Small intestine (tissue), 7 donors: ENCODE results near the gene PDZK1. TPM values are rescaled to one million over a fixed set of nuclear protein-coding genes. Genes with fewer than 3 reads are reported as not detected.
"Not testable (repeated sequence)": the region's sequence is repeated elsewhere in the genome, so short reads cannot be mapped to it uniquely, and the experiment has no call there.

Source experiments
- DNase-seq, 2 donors: peaks; one replicate each; pipeline versions ENCODE4 v3.0.0 to v3.0.0-alpha.2; 2013
- FAIRE-seq: peaks from 2 replicates; lab custom pipeline; 2012; peaks lifted over from hg19 to GRCh38; lab: Jason Lieb, UNC
- H3K27ac ChIP-seq, 3 donors: one replicate each; pipeline ENCODE4 v1.5.1; 2013; ENCODE audit warnings: low read length in 2 of 3, mild to moderate bottlenecking in 2 of 3, control low read depth in 1 of 3, inconsistent platforms in 1 of 3, low read depth in 1 of 3, moderate library complexity in 1 of 3
- H3K27me3 ChIP-seq, 3 donors: one replicate each; pipeline ENCODE4 v1.6.1; 2013; ENCODE audit warnings: low read length in 3 of 3, inconsistent platforms in 1 of 3; ENCODE audit not compliant: control insufficient read depth in 3 of 3, insufficient read depth in 3 of 3
- H3K36me3 ChIP-seq, 3 donors: one replicate each; pipeline ENCODE4 v1.6.1; 2013; ENCODE audit warnings: low read length in 3 of 3, inconsistent platforms in 1 of 3, low read depth in 1 of 3, mild to moderate bottlenecking in 1 of 3, moderate library complexity in 1 of 3; ENCODE audit not compliant: control insufficient read depth in 3 of 3, insufficient read depth in 2 of 3
- H3K4me1 ChIP-seq, 3 donors: one replicate each; pipeline ENCODE4 v1.6.1; 2013; ENCODE audit warnings: low read length in 2 of 3, inconsistent platforms in 1 of 3, low read depth in 1 of 3, mild to moderate bottlenecking in 1 of 3, moderate library complexity in 1 of 3; ENCODE audit not compliant: control insufficient read depth in 3 of 3, insufficient read depth in 2 of 3
- H3K4me3 ChIP-seq, 3 donors: one replicate each; pipeline ENCODE4 v1.5.1; 2013; ENCODE audit warnings: low read length in 3 of 3, control low read depth in 1 of 3, inconsistent platforms in 1 of 3, low read depth in 1 of 3, mild to moderate bottlenecking in 1 of 3, moderate library complexity in 1 of 3
- H3K9me3 ChIP-seq, 2 donors: one replicate each; pipeline ENCODE4 v1.6.1; 2013; ENCODE audit warnings: low read depth in 1 of 2, low read length in 1 of 2; ENCODE audit not compliant: control insufficient read depth in 2 of 2, insufficient read depth in 1 of 2
- WGBS, 3 donors: extraction: QIAGEN DNeasy Blood & Tissue Kit; methylation state at CpG; one replicate each; pipeline ENCODE4 v1.1.7; 2013; 5-methylcytosine and 5-hydroxymethylcytosine counted together
- polyA plus RNA-seq, 4 donors: library from polyadenylated mRNA; stranded (reverse) in 3 of 4; unstranded in 1 of 4; fragments of 200-250 nt in 3 of 4; fragments of 120-200 nt in 1 of 4; gene quantifications; one replicate each; pipeline versions ENCODE4 v1.2.1 to v1.2.3, GENCODE V29; 2013
- donor health status: healthy with polysubstance abuse.
- donor health status: control.
- donor health status: control.
- donor health status: Bipolar disorder and iron deficiency.
- donor health status: healthy.

The PDZK1 gene
- polyA plus RNA-seq, 4 donors, result 15.1 to 268 (median 87.0) TPM

- H3K4me3 ChIP-seq, FAIRE-seq, H3K36me3 ChIP-seq, H3K27ac ChIP-seq, H3K9me3 ChIP-seq, DNase-seq: not testable (repeated sequence)
- peaks cover 0 to 12% (median 0%) of the 10 kb centered on the region in 3 donors for H3K27me3 ChIP-seq
- H3K4me1 ChIP-seq, result peaks cover 0 to 37% (median 17%) of the 10 kb centered on the region in 3 donors
- WGBS, 3 donors, result 91 to 95% (median 94%) methylated on average over 5 of the region's 5 CpGs
Observed at GRCh38 chr1:145718465-145718864, 11.3 kb upstream of the PDZK1 start.

GRCh38 chr1:145717833-145718232, 10.7 kb upstream of the PDZK1 start:
- WGBS, 3 donors, result 7 to 62% (median 8%) methylated on average over 1 of the region's 1 CpG
- H3K27ac ChIP-seq, result peak overlapping the region in 1 of 3 donors; percentile 4

GRCh38 chr1:145716641-145717345, 9.6 kb upstream of the PDZK1 start:
- WGBS, 3 donors, result 41 to 62% (median 46%) methylated on average over 10 of the region's 10 CpGs
- no peak overlapping the region for H3K4me3 ChIP-seq
- DNase-seq (peak; percentile 48 to 71), FAIRE-seq (no peak)
- peaks cover 0 to 12% (median 0%) of the 10 kb centered on the region in 3 donors for H3K27me3 ChIP-seq
- no peaks in the 10 kb centered on the region for H3K9me3 ChIP-seq
- H3K4me1 ChIP-seq, result peaks cover 0 to 43% (median 18%) of the 10 kb centered on the region in 3 donors
- peaks cover 0 to 2% (median 0%) of the 10 kb centered on the region in 3 donors for H3K36me3 ChIP-seq
- peak overlapping the region in 2 of 3 donors; percentile 29 to 41 for H3K27ac ChIP-seq

More at GRCh38 chr1:145717833-145718232, 10.7 kb upstream of the PDZK1 start:
- Histone ChIP-seq H3K27me3 (peaks cover 0 to 12% (median 0%) of the 10 kb centered on the region in 3 donors), H3K4me1 (peaks cover 0 to 42% (median 17%) of the 10 kb centered on the region in 3 donors), H3K9me3 (no peaks in the 10 kb centered on the region), H3K36me3 (peaks cover 0 to 2% (median 0%) of the 10 kb centered on the region in 3 donors), H3K4me3 (no peak overlapping the region)
- DNase-seq (peak in 1 of 2 donors; percentile 79), FAIRE-seq (no peak)

GRCh38 chr1:145714524-145715111, 7.5 kb upstream of the PDZK1 start:
- no peak for FAIRE-seq
- H3K27me3 ChIP-seq, result no peaks in the 10 kb centered on the region
- peak; percentile 83 for DNase-seq
- H3K4me3 ChIP-seq, result no peak overlapping the region
- peak overlapping the region in 2 of 3 donors; percentile 85 to 87 for H3K27ac ChIP-seq
- H3K36me3 ChIP-seq, result peaks cover 0 to 2% (median 0%) of the 10 kb centered on the region in 3 donors
- WGBS, 3 donors, result 23 to 60% (median 36%) methylated on average over 6 of the region's 6 CpGs
- no peaks in the 10 kb centered on the region for H3K9me3 ChIP-seq
- H3K4me1 ChIP-seq, result peaks cover 0 to 55% (median 20%) of the 10 kb centered on the region in 3 donors

- Histone ChIP-seq H3K27me3 (no peaks in the 10 kb centered on the region), H3K4me3 (no peak overlapping the region), H3K9me3 (no peaks in the 10 kb centered on the region), H3K4me1 (peaks cover 0 to 64% (median 17%) of the 10 kb centered on the region in 3 donors), H3K36me3 (peaks cover 0 to 2% (median 0%) of the 10 kb centered on the region in 3 donors), H3K27ac (peak overlapping the region in 2 of 3 donors; percentile 72 to 78)
- 18 to 45% (median 27%) methylated on average over 3 of the region's 3 CpGs for WGBS, 3 donors
- peak; percentile 94 to 97 for DNase-seq
- no peak for FAIRE-seq
Observed at GRCh38 chr1:145711213-145711651, 4.1 kb upstream of the PDZK1 start.

- FAIRE-seq (no peak), DNase-seq (no peak)
- Histone ChIP-seq H3K9me3 (no peaks in the 10 kb centered on the region), H3K4me3 (no peak overlapping the region), H3K36me3 (peaks cover 0 to 2% (median 0%) of the 10 kb centered on the region in 3 donors), H3K27me3 (no peaks in the 10 kb centered on the region), H3K4me1 (peaks cover 0 to 64% (median 12%) of the 10 kb centered on the region in 3 donors), H3K27ac (peak overlapping the region in 1 of 3 donors; percentile 11)
- WGBS, 3 donors, result 42 to 72% (median 58%) methylated on average over 4 of the region's 4 CpGs
Observed at GRCh38 chr1:145710291-145711027, 3.3 kb upstream of the PDZK1 start.

GRCh38 chr1:145708063-145708462, 895 bp upstream of the PDZK1 start:
- no peak for FAIRE-seq
- H3K9me3 ChIP-seq, result no peaks in the 10 kb centered on the region
- DNase-seq, result no peak
- H3K27me3 ChIP-seq, result no peaks in the 10 kb centered on the region
- H3K27ac ChIP-seq, result peak overlapping the region in 2 of 3 donors; percentile 86 to 93
- peaks cover 0 to 42% (median 6%) of the 10 kb centered on the region in 3 donors for H3K4me1 ChIP-seq
- H3K4me3 ChIP-seq, result no peak overlapping the region
- H3K36me3 ChIP-seq, result no peaks in the 10 kb centered on the region
- WGBS, 3 donors, result 44 to 56% (median 47%) methylated on average over 7 of the region's 7 CpGs
